Sigmoid colon (tissue), 3 donors: ENCODE results near the gene DSCAML1.

ENCODE experiments used
- POLR2A ChIP-seq, 2 donors: fragments of 450-650 bp; IDR thresholded peaks; one replicate each; pipeline ENCODE4 v1.6.1; 2016; ENCODE audit warnings: antibody characterized with exemption in 2 of 2, mild to moderate bottlenecking in 2 of 2, moderate library complexity in 2 of 2
- TF ChIP-seq, protein P1 (sequence below), 4 experiments: fragments of 450-650 bp in 3 of 4; fragments of 200-600 bp in 1 of 4; IDR thresholded peaks; one replicate each; pipeline ENCODE4 v1.5.1; 2016 to 2019; ENCODE audit warnings: antibody characterized with exemption in 4 of 4, mild to moderate bottlenecking in 3 of 4, moderate library complexity in 2 of 4

DNA sequence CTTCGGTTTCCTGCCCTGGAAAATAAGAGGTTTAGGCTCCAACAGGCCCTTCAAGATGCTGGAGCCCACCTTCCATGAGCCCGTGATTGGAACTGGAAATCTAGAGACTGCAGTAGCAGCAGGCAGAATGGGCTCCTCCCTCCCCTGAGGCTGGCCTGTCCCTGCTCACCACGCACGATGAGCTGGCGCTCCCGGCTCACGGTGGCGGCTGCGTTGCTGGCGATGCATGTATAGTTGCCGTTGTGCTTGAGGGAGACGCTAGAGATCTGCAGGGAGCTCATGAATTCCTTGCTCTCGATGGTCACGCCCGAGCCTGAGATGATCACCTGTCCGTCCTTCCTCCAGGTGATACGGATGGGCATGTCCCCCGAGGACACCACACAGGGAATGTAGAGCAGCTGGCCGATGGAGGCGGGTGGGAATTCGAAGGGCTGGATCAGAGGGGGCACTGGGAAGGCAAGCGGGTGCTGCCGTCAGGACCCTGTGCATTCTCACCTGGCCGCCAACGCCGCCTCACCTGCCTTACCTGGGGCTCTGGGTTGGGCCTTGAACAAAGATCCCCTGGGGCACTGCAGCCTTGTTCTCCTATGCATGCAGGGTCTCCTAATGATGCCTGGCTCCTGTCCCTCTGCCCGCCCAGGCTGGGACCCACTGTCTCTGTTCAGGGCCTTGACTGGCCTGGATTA is 291.6 kb downstream of the DSCAML1 start:
- TF ChIP-seq, protein P1, sequence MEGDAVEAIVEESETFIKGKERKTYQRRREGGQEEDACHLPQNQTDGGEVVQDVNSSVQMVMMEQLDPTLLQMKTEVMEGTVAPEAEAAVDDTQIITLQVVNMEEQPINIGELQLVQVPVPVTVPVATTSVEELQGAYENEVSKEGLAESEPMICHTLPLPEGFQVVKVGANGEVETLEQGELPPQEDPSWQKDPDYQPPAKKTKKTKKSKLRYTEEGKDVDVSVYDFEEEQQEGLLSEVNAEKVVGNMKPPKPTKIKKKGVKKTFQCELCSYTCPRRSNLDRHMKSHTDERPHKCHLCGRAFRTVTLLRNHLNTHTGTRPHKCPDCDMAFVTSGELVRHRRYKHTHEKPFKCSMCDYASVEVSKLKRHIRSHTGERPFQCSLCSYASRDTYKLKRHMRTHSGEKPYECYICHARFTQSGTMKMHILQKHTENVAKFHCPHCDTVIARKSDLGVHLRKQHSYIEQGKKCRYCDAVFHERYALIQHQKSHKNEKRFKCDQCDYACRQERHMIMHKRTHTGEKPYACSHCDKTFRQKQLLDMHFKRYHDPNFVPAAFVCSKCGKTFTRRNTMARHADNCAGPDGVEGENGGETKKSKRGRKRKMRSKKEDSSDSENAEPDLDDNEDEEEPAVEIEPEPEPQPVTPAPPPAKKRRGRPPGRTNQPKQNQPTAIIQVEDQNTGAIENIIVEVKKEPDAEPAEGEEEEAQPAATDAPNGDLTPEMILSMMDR (IDR thresholded peaks at IDR 0.05), result no peak
- TF ChIP-seq POLR2A (IDR thresholded peaks at IDR 0.05), result no peak
